Duodenal mucosa (tissue), 2 donors: ENCODE data around the gene SORCS2.

ENCODE experiments used
- H3K27ac ChIP-seq: one replicate; pipeline ENCODE4 v1.7.0; 2013; ENCODE audit warnings: low read depth, low read length
- H3K27me3 ChIP-seq, 2 donors: one replicate each; pipeline ENCODE4 v1.7.0; 2013; ENCODE audit warnings: low read length in 2 of 2, control low read depth in 1 of 2; ENCODE audit not compliant: insufficient read depth in 2 of 2, control insufficient read depth in 1 of 2
- H3K36me3 ChIP-seq, 2 donors: one replicate each; pipeline ENCODE4 v1.7.0; 2013; ENCODE audit warnings: low read length in 2 of 2, control low read depth in 1 of 2; ENCODE audit not compliant: insufficient read depth in 2 of 2, control insufficient read depth in 1 of 2
- H3K4me1 ChIP-seq, 2 donors: one replicate each; pipeline ENCODE4 v1.7.0; 2013; ENCODE audit warnings: low read length in 2 of 2, control low read depth in 1 of 2; ENCODE audit not compliant: insufficient read depth in 2 of 2, control insufficient read depth in 1 of 2
- H3K4me3 ChIP-seq, 2 donors: one replicate each; pipeline ENCODE4 v1.7.0; 2013; ENCODE audit warnings: low read length in 2 of 2, low read depth in 1 of 2
- H3K9ac ChIP-seq, 2 donors: one replicate each; pipeline ENCODE4 v1.7.0; 2013; ENCODE audit warnings: low read length in 2 of 2, low read depth in 1 of 2
- H3K9me3 ChIP-seq, 2 donors: one replicate each; pipeline ENCODE4 v1.7.0; 2013; ENCODE audit warnings: low read length in 2 of 2, control low read depth in 1 of 2; ENCODE audit not compliant: control insufficient read depth in 1 of 2

Gene SORCS2

GRCh38 chr4:7763788-7764187 is 571.5 kb downstream of the SORCS2 start:
- Histone ChIP-seq H3K4me3 (no peak overlapping the region), H3K4me1 (no peaks in the 10 kb centered on the region), H3K27ac (no peak overlapping the region), H3K9me3 (no peaks in the 10 kb centered on the region), H3K27me3 (no peaks in the 10 kb centered on the region), H3K9ac (no peak overlapping the region), H3K36me3 (peaks cover 29 to 34% of the 10 kb centered on the region in 2 donors)

GRCh38 chr4:7764466-7764865 is 572.1 kb downstream of the SORCS2 start:
- no peak overlapping the region for H3K4me3 ChIP-seq
- H3K27ac ChIP-seq = no peak overlapping the region
- H3K9me3 ChIP-seq = no peaks in the 10 kb centered on the region
- H3K4me1 ChIP-seq = no peaks in the 10 kb centered on the region
- no peak overlapping the region for H3K9ac ChIP-seq
- peaks cover 29 to 40% of the 10 kb centered on the region in 2 donors for H3K36me3 ChIP-seq
- no peaks in the 10 kb centered on the region for H3K27me3 ChIP-seq

GRCh38 chr4:7765666-7766065 is 573.3 kb downstream of the SORCS2 start:
- Histone ChIP-seq H3K4me3 (no peak overlapping the region), H3K9ac (no peak overlapping the region), H3K9me3 (no peaks in the 10 kb centered on the region), H3K36me3 (peaks cover 32 to 44% of the 10 kb centered on the region in 2 donors), H3K4me1 (peaks cover 0 to 2% of the 10 kb centered on the region in 2 donors), H3K27me3 (no peaks in the 10 kb centered on the region), H3K27ac (no peak overlapping the region)

- Histone ChIP-seq H3K4me1 (peaks cover 0 to 6% of the 10 kb centered on the region in 2 donors), H3K9ac (no peak overlapping the region), H3K27ac (no peak overlapping the region), H3K36me3 (peaks cover 32 to 47% of the 10 kb centered on the region in 2 donors), H3K9me3 (no peaks in the 10 kb centered on the region), H3K4me3 (no peak overlapping the region), H3K27me3 (no peaks in the 10 kb centered on the region)
These were observed 573.7 kb downstream of the SORCS2 start for GRCh38 chr4:7766086-7766485.

GRCh38 chr4:7766661-7767345 is 574.5 kb downstream of the SORCS2 start:
- Histone ChIP-seq H3K36me3 (peaks cover 32 to 45% of the 10 kb centered on the region in 2 donors), H3K4me1 (peaks cover 5 to 12% of the 10 kb centered on the region in 2 donors), H3K27ac (no peak overlapping the region)

GRCh38 chr4:7767526-7767925 is 575.2 kb downstream of the SORCS2 start:
- no peak overlapping the region for H3K9ac ChIP-seq
- no peaks in the 10 kb centered on the region for H3K9me3 ChIP-seq
- H3K4me3 ChIP-seq = no peak overlapping the region
- H3K4me1 ChIP-seq = peaks cover 12 to 19% of the 10 kb centered on the region in 2 donors
- H3K27me3 ChIP-seq = no peaks in the 10 kb centered on the region
- no peak overlapping the region for H3K27ac ChIP-seq
- H3K36me3 ChIP-seq = peaks cover 32 to 45% of the 10 kb centered on the region in 2 donors

More at GRCh38 chr4:7766661-7767345, 574.5 kb downstream of the SORCS2 start:
- H3K4me3 ChIP-seq = no peak overlapping the region
- no peaks in the 10 kb centered on the region for H3K9me3 ChIP-seq
- no peak overlapping the region for H3K9ac ChIP-seq
- no peaks in the 10 kb centered on the region for H3K27me3 ChIP-seq

- no peak overlapping the region for H3K27ac ChIP-seq
- H3K4me1 ChIP-seq = peaks cover 16 to 23% of the 10 kb centered on the region in 2 donors
- H3K9ac ChIP-seq = no peak overlapping the region
- no peak overlapping the region for H3K4me3 ChIP-seq
- no peaks in the 10 kb centered on the region for H3K27me3 ChIP-seq
- no peaks in the 10 kb centered on the region for H3K9me3 ChIP-seq
- H3K36me3 ChIP-seq = peaks cover 32 to 44% of the 10 kb centered on the region in 2 donors
These were observed 575.6 kb downstream of the SORCS2 start for GRCh38 chr4:7767966-7768365.

- Histone ChIP-seq H3K9me3 (no peaks in the 10 kb centered on the region), H3K9ac (no peak overlapping the region), H3K36me3 (peaks cover 30 to 40% of the 10 kb centered on the region in 2 donors), H3K27ac (no peak overlapping the region), H3K4me3 (no peak overlapping the region), H3K4me1 (peaks cover 23 to 31% of the 10 kb centered on the region in 2 donors), H3K27me3 (no peaks in the 10 kb centered on the region)
These were observed 576.4 kb downstream of the SORCS2 start for GRCh38 chr4:7768736-7769135.

- no peak overlapping the region for H3K4me3 ChIP-seq
- H3K36me3 ChIP-seq = peaks cover 27 to 46% of the 10 kb centered on the region in 2 donors
- H3K27me3 ChIP-seq = no peaks in the 10 kb centered on the region
- H3K9me3 ChIP-seq = no peaks in the 10 kb centered on the region
- no peak overlapping the region for H3K9ac ChIP-seq
- H3K27ac ChIP-seq = no peak overlapping the region
- peaks cover 29 to 34% of the 10 kb centered on the region in 2 donors for H3K4me1 ChIP-seq
These were observed 577.3 kb downstream of the SORCS2 start for GRCh38 chr4:7769396-7770223.
